Epidermal melanocyte (primary cell): ENCODE measurements around the gene OR2H1.

ENCODE experiments used
- DNase-seq: peaks from one replicate; pipeline ENCODE4 v3.0.0; 2011; ENCODE audit warnings: low spot score; ENCODE audit not compliant: insufficient read length

OR2H1 gene

GRCh38 chr6:29509711-29510110, 52.8 kb downstream of the OR2H1 start:
- DNase-seq = no peak

- no peak for DNase-seq
Observed at GRCh38 chr6:29510202-29510601, 53.2 kb downstream of the OR2H1 start.

- DNase-seq = no peak
Observed at GRCh38 chr6:29510746-29511300, 53.9 kb downstream of the OR2H1 start.
